HG03571 (cell line): Measurements from ENCODE around the gene LGMN.
"Not testable (repeated sequence)": the region's sequence is repeated elsewhere in the genome, so short reads cannot be mapped to it uniquely, and the experiment has no call there.

Experiments
- ATAC-seq: cut with Tn5 transposase; IDR thresholded peaks from one replicate; pipeline ENCODE4 v1.9.1; 2021; ENCODE audit not compliant: unreplicated experiment

The LGMN gene

DNA sequence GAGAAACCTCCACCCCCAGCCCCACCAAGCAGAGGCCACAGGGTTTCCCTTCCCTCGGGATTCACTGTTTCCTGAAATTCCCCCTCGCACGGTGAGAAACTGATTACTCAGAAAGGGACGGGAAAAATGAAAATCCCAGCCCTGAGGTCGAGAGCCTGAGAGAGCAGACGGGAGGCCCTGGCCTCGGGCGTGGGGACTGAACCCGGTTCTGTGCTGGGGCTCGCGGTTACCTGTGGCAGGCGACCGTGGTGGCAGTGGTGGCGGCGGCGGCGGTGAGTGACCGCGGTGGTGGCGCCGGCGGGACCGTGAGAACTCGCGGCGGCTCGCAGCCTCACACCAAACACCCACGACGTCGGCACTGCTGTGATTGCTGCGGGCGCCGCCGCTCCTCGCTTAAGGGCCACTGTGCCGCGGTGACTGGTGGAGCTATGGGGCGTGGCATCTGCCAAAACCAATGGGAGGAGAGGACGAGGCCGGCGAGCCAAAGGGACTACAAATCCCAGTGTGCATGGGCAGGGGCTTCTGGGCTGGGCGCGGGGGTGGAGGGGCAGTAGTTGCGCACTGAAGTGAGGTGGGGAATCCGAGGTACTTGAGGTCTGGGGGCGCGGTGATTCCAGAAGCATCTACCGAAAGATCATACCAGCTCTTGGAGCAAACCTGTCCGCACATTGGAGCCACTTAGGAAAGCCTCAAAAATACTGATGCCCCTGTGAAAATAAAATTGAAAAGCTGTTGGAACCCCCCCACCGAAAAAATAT lies at the start of gene LGMN:
Gene LGMN (minus strand): TSS at position 369 of the 758 bp plus-strand sequence. CDS start 15,841 bp downstream, outside the sequence.
- ATAC-seq, result peak; percentile 77

- ATAC-seq, result no peak
Observed at GRCh38 chr14:92794961-92795360, 46.5 kb upstream of the LGMN start.

DNA sequence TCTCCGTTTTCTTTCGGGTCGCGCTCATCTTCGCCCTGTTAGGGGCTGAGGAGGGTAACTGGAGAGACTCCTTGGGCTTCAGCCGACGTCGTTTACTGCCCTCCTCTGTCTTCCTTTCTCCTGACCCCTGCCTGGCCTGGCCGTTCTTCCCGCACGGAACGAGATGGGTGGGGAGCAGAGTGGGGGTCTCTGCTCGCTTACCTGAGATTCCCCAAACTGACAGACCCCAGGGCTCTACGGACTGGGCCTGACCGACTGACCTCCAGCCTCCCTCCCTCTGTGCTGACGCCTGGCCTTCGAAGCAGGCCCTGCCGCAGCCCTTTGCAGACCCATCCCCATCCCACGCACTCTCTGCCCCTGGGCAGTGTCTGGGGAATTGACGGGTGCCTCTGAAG lies 46.1 kb upstream of the LGMN start:
- no peak for ATAC-seq

DNA sequence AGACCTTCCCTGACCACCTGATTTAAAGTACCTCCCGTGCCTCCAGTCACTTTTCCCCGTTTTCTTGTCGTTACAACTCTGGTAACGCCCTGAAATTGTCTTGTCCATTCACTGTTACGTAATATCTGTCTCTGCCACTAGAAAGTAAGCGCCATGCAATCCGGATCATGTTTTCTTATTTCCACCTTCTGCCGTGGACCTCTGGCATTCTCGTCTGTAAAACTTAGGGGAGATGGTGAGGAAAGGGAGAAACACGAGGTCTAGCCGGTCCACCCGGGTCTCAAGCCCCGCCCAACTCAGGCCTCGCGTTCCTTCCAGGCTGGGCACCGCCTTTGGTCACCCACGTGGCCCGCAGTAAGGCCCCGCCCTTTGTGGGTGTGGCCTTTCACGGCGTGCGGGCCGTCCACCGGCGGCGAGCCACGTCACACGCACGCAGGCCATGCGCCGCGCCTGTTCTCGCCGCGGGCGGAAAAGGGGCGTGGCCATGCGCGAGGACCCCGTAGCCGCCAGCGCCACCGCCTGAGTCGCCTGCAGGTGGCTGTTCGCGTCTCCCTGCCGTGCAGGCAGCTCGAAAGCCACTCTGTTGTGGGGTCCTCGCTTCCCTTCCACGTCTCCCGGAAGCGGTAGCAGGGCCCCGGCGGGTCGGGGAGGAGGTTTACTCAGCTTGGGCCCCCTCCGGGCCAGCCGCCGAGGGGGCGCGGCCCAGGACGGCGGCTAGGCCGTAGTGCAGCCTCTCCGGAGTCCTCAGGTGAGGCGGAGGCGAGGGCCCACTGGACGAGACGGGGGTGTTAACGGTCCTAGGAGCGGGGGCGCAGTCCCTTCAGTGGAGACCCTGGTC lies 45.5 kb upstream of the LGMN start, which contains the start of gene GOLGA5:
Gene GOLGA5 (plus strand): TSS at position 597 of the 838 bp plus-strand sequence. CDS start 3,133 bp downstream, outside the sequence.
- ATAC-seq, result peak; percentile 96

DNA sequence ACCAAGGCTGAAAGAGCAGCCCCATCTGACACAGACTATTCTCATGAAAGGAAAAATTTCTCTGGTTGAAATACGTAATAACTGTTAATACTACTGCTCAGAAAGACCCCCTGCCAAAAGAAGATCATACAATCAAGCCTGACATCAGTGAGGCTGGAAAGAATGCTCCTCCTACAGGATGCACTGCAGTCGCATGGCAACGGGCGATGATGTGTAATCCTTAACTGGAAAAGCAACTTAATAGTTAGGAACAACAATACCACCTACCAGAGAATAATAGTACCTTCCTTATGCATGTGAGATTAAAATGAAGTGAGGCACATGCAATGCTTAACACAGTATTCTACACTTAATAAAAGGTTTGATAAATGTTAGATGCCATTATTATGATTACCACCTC lies 44.5 kb upstream of the LGMN start:
- no peak for ATAC-seq

- no peak for ATAC-seq
Observed at GRCh38 chr14:92789457-92790089, 41.1 kb upstream of the LGMN start.

DNA sequence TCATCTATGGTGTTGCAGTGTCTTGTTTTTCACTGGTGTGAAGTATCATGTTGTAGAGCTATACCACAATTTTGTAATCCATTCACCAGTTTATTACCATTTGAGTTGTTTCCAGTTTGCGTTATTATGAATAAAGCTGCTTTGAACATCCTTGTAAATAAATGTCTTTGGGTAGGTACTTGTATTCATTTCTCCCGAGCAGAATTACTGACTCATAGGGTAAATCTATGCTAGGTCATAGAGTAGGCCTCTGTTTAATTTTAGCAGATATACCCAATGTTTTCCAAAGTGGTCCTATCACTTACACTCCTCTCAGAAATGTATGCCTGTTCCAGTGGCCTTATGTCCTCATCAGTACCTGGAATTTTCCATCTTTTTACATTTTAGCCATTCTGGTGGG lies 39.1 kb upstream of the LGMN start:
- ATAC-seq, result no peak

- ATAC-seq, result no peak
Observed at GRCh38 chr14:92786427-92786756, 38.0 kb upstream of the LGMN start.

DNA sequence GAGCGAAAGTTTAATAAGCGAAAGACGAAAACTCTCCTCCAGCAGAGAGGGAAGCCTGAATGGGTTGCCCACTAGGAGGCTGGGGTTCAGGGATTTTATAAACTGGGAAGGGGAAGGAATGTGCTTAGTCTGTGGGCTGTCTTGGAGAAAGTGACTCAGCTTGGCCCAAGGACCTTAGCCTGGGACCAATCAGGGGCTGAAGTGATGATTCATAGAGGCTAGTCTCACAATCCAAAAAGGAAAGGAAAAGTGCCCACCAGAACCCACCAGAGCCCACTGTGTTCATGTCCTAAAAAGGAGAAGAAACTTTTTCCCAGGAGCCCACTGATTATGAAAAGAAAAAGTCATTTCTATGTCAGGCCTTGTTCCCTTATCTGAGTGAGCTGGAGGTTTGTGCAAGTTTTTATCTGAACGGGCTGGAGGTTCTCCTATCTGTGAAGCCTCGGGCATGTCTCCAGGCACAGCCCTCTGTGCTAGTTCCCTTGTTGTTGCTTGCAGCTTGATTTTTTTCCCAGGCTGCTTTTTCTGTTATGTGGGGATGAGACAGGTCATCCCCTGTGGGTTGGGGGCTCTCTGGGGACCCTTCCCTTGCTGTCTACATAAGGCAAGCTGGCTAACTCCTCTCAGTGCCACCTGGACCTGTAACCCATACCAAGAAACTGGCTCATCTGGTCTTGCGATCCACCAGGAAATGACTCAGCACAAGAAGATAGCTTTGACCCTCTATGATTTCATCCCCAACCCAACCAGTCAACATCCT lies 37.4 kb upstream of the LGMN start:
- no peak for ATAC-seq

- ATAC-seq, result no peak
Observed at GRCh38 chr14:92783813-92784431, 35.5 kb upstream of the LGMN start.

GRCh38 chr14:92781350-92781749 lies 32.9 kb upstream of the LGMN start:
- ATAC-seq, result no peak

- ATAC-seq, result no peak
Observed at GRCh38 chr14:92780444-92781232, 32.2 kb upstream of the LGMN start.

GRCh38 chr14:92778868-92779565 lies 30.6 kb upstream of the LGMN start:
- ATAC-seq, result not testable (repeated sequence)

GRCh38 chr14:92775292-92775691 lies 26.9 kb upstream of the LGMN start:
- ATAC-seq, result peak; percentile 93

DNA sequence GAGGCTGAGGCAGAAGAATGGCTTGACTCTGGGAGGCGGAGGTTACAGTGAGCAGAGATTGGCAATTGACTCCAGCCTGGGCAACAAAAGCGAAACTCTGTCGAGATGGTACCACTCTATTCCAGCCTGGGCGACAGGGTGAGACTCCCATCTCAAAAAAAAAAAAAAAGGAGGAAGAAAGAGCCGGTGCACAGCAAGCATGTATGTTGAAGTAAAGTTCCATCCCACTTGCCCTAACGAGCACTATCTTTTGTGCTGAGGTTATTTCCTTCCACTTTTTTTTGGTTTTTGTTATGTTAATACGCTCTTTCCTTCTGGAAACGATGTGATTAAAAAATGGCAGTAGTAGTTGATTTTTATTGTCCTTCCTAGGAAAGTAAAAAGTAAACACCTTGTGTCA lies 26.1 kb upstream of the LGMN start:
- no peak for ATAC-seq

DNA sequence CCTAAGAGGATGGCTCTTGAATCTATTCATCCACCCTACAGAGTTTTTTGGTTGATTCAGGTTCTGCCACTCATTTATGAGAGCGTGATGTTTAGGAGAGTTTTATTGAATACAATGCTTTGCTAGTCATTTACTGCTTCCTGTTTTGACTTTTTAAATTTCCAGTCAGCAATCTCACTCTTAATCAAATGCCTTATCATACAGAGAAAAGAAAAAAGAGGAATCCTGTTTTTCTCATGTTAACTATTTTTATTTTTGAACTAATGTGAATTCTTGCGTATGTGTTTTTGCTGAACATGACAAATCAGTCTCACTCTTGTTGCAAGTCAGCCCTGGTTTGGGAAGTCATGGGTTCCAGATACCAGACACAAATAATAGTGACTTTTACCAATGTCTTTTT lies 22.1 kb upstream of the LGMN start:
- ATAC-seq, result no peak

- ATAC-seq, result no peak
Observed at GRCh38 chr14:92768795-92769194, 20.4 kb upstream of the LGMN start.

GRCh38 chr14:92768236-92768635 lies 19.8 kb upstream of the LGMN start:
- peak; percentile 96 for ATAC-seq
